Small intestine (tissue), 7 donors: ENCODE data around the gene BATF. TPM values are rescaled to one million over a fixed set of nuclear protein-coding genes. Genes with fewer than 3 reads are reported as not detected.
A peak's percentile ranks its signal among the peaks of the same experiment; 100 is the strongest.

ENCODE experiments used
- DNase-seq, 2 donors: peaks; one replicate each; pipeline versions ENCODE4 v3.0.0 to v3.0.0-alpha.2; 2013
- FAIRE-seq: peaks from 2 replicates; lab custom pipeline; 2012; peaks lifted over from hg19 to GRCh38; lab: Jason Lieb, UNC
- H3K27ac ChIP-seq, 3 donors: one replicate each; pipeline ENCODE4 v1.5.1; 2013; ENCODE audit warnings: low read length in 2 of 3, mild to moderate bottlenecking in 2 of 3, control low read depth in 1 of 3, inconsistent platforms in 1 of 3, low read depth in 1 of 3, moderate library complexity in 1 of 3
- H3K27me3 ChIP-seq, 3 donors: one replicate each; pipeline ENCODE4 v1.6.1; 2013; ENCODE audit warnings: low read length in 3 of 3, inconsistent platforms in 1 of 3; ENCODE audit not compliant: control insufficient read depth in 3 of 3, insufficient read depth in 3 of 3
- H3K36me3 ChIP-seq, 3 donors: one replicate each; pipeline ENCODE4 v1.6.1; 2013; ENCODE audit warnings: low read length in 3 of 3, inconsistent platforms in 1 of 3, low read depth in 1 of 3, mild to moderate bottlenecking in 1 of 3, moderate library complexity in 1 of 3; ENCODE audit not compliant: control insufficient read depth in 3 of 3, insufficient read depth in 2 of 3
- H3K4me1 ChIP-seq, 3 donors: one replicate each; pipeline ENCODE4 v1.6.1; 2013; ENCODE audit warnings: low read length in 2 of 3, inconsistent platforms in 1 of 3, low read depth in 1 of 3, mild to moderate bottlenecking in 1 of 3, moderate library complexity in 1 of 3; ENCODE audit not compliant: control insufficient read depth in 3 of 3, insufficient read depth in 2 of 3
- H3K4me3 ChIP-seq, 3 donors: one replicate each; pipeline ENCODE4 v1.5.1; 2013; ENCODE audit warnings: low read length in 3 of 3, control low read depth in 1 of 3, inconsistent platforms in 1 of 3, low read depth in 1 of 3, mild to moderate bottlenecking in 1 of 3, moderate library complexity in 1 of 3
- H3K9me3 ChIP-seq, 2 donors: one replicate each; pipeline ENCODE4 v1.6.1; 2013; ENCODE audit warnings: low read depth in 1 of 2, low read length in 1 of 2; ENCODE audit not compliant: control insufficient read depth in 2 of 2, insufficient read depth in 1 of 2
- WGBS, 3 donors: extraction: QIAGEN DNeasy Blood & Tissue Kit; methylation state at CpG; one replicate each; pipeline ENCODE4 v1.1.7; 2013; 5-methylcytosine and 5-hydroxymethylcytosine counted together
- polyA plus RNA-seq, 4 donors: library from polyadenylated mRNA; stranded (reverse) in 3 of 4; unstranded in 1 of 4; fragments of 200-250 nt in 3 of 4; fragments of 120-200 nt in 1 of 4; gene quantifications; one replicate each; pipeline versions ENCODE4 v1.2.1 to v1.2.3, GENCODE V29; 2013
- donor health status: healthy with polysubstance abuse.
- donor health status: control.
- donor health status: control.
- donor health status: Bipolar disorder and iron deficiency.
- donor health status: healthy.

Gene BATF
- polyA plus RNA-seq, 4 donors = 0.74 to 5.9 (median 4.7) TPM

DNA sequence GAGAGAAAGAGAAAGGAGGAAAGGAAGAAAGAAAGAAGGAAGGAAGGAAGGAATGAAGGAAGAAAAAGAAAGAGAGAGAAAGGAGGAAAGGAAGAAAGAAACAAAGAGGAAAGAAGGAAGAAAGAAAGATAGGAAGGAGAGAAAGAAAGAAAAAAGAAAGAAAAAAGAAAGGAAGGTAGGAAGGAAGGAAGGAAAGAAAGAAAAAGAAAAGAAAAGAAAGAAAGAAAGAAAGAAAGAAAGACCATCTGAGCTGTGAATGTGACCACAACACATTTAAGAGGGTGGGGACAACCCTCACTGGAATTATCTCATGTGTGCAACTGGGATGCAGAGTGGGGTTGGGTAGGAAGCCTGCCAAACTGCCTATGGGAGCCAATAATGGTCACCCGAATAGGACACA, 36.0 kb upstream of the BATF start:
- WGBS, 3 donors = 73 to 84% (median 81%) methylated on average over 1 of the region's 1 CpG
- Histone ChIP-seq H3K4me1 (no peaks in the 10 kb centered on the region), H3K9me3 (no peaks in the 10 kb centered on the region), H3K27me3 (peaks cover 0 to 7% (median 0%) of the 10 kb centered on the region in 3 donors), H3K4me3 (no peak overlapping the region), H3K27ac (no peak overlapping the region), H3K36me3 (no peaks in the 10 kb centered on the region)
- no peak for DNase-seq
- no peak for FAIRE-seq

DNA sequence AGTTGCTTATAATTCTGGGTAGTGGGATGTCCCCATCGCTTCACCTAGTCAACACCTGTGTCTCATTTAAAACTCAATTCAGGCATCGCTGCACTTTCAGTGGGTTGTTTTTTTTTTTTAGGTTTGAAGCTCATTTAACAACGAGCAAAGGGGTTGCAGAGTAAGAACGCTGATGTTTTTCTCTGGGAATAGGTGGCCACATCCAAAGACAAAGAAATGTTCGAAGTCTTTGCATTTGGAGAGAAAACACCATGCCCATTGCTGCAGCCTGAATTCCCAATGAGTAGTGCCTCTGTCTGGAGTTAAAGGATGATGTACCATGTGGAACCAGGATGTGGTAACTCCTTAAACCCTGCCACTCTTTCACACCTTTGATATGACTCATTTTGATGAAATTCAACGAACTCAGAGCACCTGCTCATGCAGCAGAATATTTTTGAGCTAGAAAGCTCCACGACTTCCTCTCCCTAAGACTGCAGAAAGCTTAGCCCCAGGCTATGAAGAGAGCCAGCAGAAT, 35.1 kb upstream of the BATF start:
- no peaks in the 10 kb centered on the region for H3K4me1 ChIP-seq
- DNase-seq = peak in 1 of 2 donors; percentile 22
- no peak for FAIRE-seq
- H3K27me3 ChIP-seq = peaks cover 0 to 7% (median 0%) of the 10 kb centered on the region in 3 donors
- H3K36me3 ChIP-seq = no peaks in the 10 kb centered on the region
- H3K4me3 ChIP-seq = no peak overlapping the region
- no peaks in the 10 kb centered on the region for H3K9me3 ChIP-seq
- 55 to 65% (median 58%) methylated on average over 7 of the region's 7 CpGs for WGBS, 3 donors
- no peak overlapping the region for H3K27ac ChIP-seq

DNA sequence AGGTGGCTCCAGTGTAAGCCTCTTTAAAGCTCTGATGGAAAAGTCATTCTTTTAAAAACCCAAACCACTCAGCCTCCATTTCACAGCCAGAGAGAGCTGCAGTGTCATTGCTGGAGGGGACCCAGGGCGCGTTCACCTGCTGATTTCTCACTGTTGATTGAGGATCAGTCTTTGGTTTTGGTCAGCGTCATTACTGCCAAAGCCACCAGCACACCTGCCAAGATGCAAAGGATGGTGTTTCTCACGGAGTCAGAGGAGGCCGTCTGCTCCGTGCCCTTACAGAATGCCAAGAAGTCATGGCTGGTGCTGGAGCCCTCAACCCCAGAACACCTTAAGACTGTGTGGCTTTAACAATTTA, 32.8 kb upstream of the BATF start:
- no peaks in the 10 kb centered on the region for H3K4me1 ChIP-seq
- no peaks in the 10 kb centered on the region for H3K9me3 ChIP-seq
- no peak overlapping the region for H3K4me3 ChIP-seq
- WGBS, 3 donors = 83 to 85% (median 83%) methylated on average over 6 of the region's 6 CpGs
- no peaks in the 10 kb centered on the region for H3K36me3 ChIP-seq
- no peak overlapping the region for H3K27ac ChIP-seq
- FAIRE-seq (no peak), DNase-seq (no peak)
- peaks cover 0 to 7% (median 0%) of the 10 kb centered on the region in 3 donors for H3K27me3 ChIP-seq

DNA sequence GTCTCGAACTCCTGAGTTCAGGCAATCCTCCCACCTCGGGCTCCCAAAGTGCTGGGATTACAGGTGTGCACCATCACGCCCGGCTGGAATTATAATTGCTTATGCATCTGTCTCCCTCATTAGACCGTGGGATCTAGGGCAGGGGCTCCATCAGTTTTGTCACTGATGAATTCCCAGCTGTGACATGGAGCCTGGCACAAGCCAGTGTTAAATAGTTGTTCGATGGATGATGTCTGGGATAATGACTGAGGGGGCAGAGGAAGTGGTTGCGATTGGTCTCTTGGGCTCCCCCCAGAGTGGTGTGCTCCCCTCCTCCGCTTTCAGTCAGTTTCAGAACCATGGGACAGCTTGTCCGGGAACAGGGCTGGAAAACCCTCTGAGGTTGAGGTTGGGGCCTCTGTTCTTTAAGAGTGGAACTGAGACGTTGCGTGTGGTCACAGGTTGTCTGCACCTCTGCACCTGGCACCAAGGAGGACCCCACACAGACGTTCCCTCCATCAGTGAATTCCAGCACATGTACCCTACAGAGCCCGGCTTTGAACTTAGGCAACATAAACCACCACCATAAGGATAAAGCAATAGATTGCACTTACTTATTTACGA, 30.8 kb upstream of the BATF start:
- no peak overlapping the region for H3K4me3 ChIP-seq
- H3K27me3 ChIP-seq = peaks cover 0 to 7% (median 0%) of the 10 kb centered on the region in 3 donors
- no peaks in the 10 kb centered on the region for H3K36me3 ChIP-seq
- 81 to 87% (median 86%) methylated on average over 14 of the region's 14 CpGs for WGBS, 3 donors
- FAIRE-seq (no peak), DNase-seq (no peak)
- H3K27ac ChIP-seq = no peak overlapping the region
- no peaks in the 10 kb centered on the region for H3K4me1 ChIP-seq
- H3K9me3 ChIP-seq = no peaks in the 10 kb centered on the region

DNA sequence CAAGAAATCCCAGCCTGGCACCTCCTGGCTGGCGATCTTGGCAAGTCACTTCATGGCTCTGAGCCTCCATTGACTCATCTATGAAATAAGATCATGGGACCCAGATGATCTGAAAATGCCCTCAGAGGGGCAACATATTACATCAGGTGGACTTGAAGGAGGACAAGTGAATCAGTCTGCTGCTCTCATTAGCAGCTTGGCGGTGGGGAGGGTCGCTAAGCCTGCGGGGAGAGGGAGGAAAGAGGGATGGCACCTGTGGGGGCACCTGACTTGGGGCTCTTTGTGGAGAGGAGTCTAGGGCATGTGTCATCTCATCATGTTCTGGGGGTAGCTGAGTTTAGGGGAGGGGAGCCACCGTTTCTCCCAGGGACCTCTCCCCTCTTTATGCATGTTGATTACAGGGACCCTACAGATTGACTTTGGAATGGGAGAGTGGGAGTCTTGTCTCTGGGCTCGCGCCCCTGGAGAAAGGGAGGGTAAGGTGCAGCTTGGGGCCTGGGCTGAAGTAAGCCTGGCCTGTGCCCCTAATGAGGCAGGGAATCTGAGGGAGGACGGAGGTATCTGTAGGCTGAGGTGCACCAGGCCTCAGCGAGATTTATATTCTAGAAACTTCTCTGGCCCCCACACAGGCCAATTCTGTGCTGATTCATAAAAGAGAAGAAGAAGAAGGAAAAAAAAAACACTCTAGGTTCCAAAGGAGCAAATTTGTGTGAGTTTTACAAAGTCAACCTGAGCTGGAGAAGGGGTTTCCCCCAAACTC, 29.3 kb upstream of the BATF start:
- Histone ChIP-seq H3K4me1 (no peaks in the 10 kb centered on the region), H3K9me3 (no peaks in the 10 kb centered on the region), H3K4me3 (no peak overlapping the region), H3K36me3 (no peaks in the 10 kb centered on the region), H3K27ac (no peak overlapping the region), H3K27me3 (peaks cover 0 to 3% (median 0%) of the 10 kb centered on the region in 3 donors)
- 89 to 94% (median 92%) methylated on average over 9 of the region's 9 CpGs for WGBS, 3 donors
- DNase-seq = no peak
- FAIRE-seq = no peak

DNA sequence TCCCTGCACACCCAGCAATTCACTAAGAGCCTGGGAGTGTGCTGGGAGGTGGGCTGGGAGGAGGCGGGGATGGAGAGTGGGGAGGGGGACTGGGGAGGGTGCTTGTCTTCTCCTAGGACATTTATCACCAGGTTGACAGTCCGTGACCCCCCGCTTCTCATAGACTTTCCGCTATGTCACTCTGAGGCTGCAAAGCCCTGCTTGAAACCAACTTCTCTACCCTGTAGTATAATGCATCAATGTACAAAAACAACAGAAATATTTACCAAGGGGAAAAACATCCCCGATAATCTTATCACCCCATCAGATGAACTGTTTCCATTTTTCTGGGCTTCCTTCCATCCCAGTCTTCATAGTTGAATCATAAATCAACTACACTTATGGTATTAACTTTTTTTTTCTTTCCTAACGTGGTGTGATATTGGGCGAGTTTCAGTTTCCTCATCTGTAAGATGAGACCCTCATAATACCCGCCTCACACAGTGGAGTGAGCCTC, 28.6 kb upstream of the BATF start:
- WGBS, 3 donors = 64 to 65% (median 64%) methylated on average over 8 of the region's 8 CpGs
- FAIRE-seq = no peak
- no peak overlapping the region for H3K4me3 ChIP-seq

DNA sequence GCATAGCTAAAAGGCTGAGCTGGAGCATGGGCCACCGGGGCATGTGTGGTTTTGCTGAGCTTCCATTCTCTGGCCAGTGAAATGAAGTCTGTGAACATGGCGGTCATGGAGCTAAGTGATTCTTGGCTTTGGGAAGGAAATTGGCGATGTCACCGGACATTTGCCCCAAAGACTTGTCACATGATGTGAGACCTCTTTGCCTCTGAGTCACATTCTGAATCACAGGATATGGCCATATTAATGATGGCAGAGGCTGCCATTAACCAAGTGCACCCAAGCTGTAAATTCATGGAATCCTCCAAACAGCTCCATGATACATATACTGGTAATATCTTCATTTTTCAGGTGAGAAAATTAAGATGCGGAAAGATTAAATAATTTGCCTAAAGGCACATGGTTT, 27.4 kb upstream of the BATF start:
- FAIRE-seq = no peak
- Histone ChIP-seq H3K4me3 (no peak overlapping the region), H3K9me3 (no peaks in the 10 kb centered on the region), H3K36me3 (no peaks in the 10 kb centered on the region), H3K27ac (no peak overlapping the region), H3K27me3 (peaks cover 0 to 3% (median 0%) of the 10 kb centered on the region in 3 donors), H3K4me1 (no peaks in the 10 kb centered on the region)
- no peak for DNase-seq
- 90 to 96% (median 93%) methylated on average over 5 of the region's 5 CpGs for WGBS, 3 donors

More for the DNA sequence above, 28.6 kb upstream of the BATF start:
- Histone ChIP-seq H3K4me1 (no peaks in the 10 kb centered on the region), H3K27me3 (peaks cover 0 to 3% (median 0%) of the 10 kb centered on the region in 3 donors), H3K36me3 (no peaks in the 10 kb centered on the region), H3K9me3 (no peaks in the 10 kb centered on the region), H3K27ac (no peak overlapping the region)
- no peak for DNase-seq

DNA sequence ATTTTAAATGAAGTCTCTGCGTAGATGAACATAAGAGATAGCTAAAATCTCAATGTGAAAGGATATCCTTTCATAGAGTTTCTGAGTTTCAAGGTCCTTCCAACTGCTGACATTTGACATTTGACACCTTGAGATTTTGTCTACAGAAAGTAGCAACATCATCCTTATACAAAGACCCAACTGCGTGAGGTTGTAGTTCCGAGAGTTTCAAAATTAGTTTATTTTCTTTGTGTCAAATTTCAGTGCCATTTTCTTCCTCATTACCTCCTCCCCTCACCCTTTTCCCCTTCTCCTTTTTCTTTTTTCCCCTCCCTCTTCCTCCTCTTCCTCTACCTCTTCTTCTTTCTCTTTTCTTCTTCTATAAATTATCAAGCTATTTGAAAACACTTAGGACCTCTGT, 26.9 kb upstream of the BATF start:
- DNase-seq (no peak), FAIRE-seq (no peak)
- Histone ChIP-seq H3K27ac (no peak overlapping the region), H3K36me3 (no peaks in the 10 kb centered on the region), H3K27me3 (peaks cover 0 to 3% (median 0%) of the 10 kb centered on the region in 3 donors), H3K9me3 (no peaks in the 10 kb centered on the region), H3K4me3 (no peak overlapping the region), H3K4me1 (no peaks in the 10 kb centered on the region)
- 78 to 85% (median 84%) methylated on average over 3 of the region's 3 CpGs for WGBS, 3 donors
